HepG2 (cell line): ENCODE data around the gene RGS19. TPM values are rescaled to one million over a fixed set of nuclear protein-coding genes. Genes with fewer than 3 reads are reported as not detected.
A peak's percentile ranks its signal among the peaks of the same experiment; 100 is the strongest.

Experiments
- AKNA ChIP-seq: sonication (generic); formaldehyde crosslinking; IDR thresholded peaks from 2 replicates; pipeline ENCODE4 v1.4.0; 2020; ENCODE audit warnings: missing genetic modification reagents, borderline replicate concordance
- ATF1 ChIP-seq: IDR thresholded peaks from 2 replicates; pipeline ENCODE4 v1.6.1; 2016; ENCODE audit warnings: mild to moderate bottlenecking, control low read depth
- ATM ChIP-seq: fragments of 450-650 bp; IDR thresholded peaks from 2 replicates; pipeline ENCODE4 v1.7.1; 2017; ENCODE audit warnings: mild to moderate bottlenecking, borderline replicate concordance
- FIP1L1 ChIP-seq: fragments of 200-400 bp; formaldehyde crosslinking; IDR thresholded peaks from 2 replicates; pipeline ENCODE4 v1.6.1; 2018; ENCODE audit warnings: low read depth, mild to moderate bottlenecking, low read length, moderate library complexity, borderline replicate concordance; ENCODE audit not compliant: insufficient read depth
- NONO ChIP-seq, 2 experiments: fragments of 450-650 bp in 1 of 2; sonication (generic) in 1 of 2; formaldehyde crosslinking in 1 of 2; IDR thresholded peaks in 1 of 2; conservative IDR thresholded peaks in 1 of 2; 2 replicates each; pipeline versions ENCODE4 v1.6.1 to v1.8.0; 2017 to 2022; ENCODE audit warnings: mild to moderate bottlenecking in 1 of 2, missing genetic modification reagents in 1 of 2, moderate library complexity in 1 of 2
- PAWR ChIP-seq: sonication (generic); formaldehyde crosslinking; IDR thresholded peaks from 2 replicates; pipeline ENCODE4 v1.4.0; 2020; ENCODE audit warnings: missing genetic modification reagents, mild to moderate bottlenecking, borderline replicate concordance
- SATB2 ChIP-seq: sonication (generic); formaldehyde crosslinking; IDR thresholded peaks from 2 replicates; pipeline ENCODE4 v1.5.0; 2020; ENCODE audit warnings: missing genetic modification reagents
- SMAD9 ChIP-seq: sonication (generic); formaldehyde crosslinking; IDR thresholded peaks from 2 replicates; pipeline ENCODE4 v1.5.1; 2020; ENCODE audit warnings: mild to moderate bottlenecking, missing genetic modification reagents
- SMARCC2 ChIP-seq: fragments of 450-650 bp; IDR thresholded peaks from 2 replicates; pipeline ENCODE4 v1.6.1; 2017; ENCODE audit warnings: antibody characterized with exemption, mild to moderate bottlenecking
- SPEN ChIP-seq: sonication (generic); formaldehyde crosslinking; IDR thresholded peaks from 2 replicates; pipeline ENCODE4 v1.5.1; 2020; ENCODE audit warnings: low read depth, mild to moderate bottlenecking, missing genetic modification reagents
- SRSF9 ChIP-seq: fragments of 200-400 bp; formaldehyde crosslinking; IDR thresholded peaks from 2 replicates; pipeline ENCODE4 v1.6.1; 2018; ENCODE audit warnings: borderline replicate concordance, mild to moderate bottlenecking, low read depth, low read length; ENCODE audit not compliant: insufficient read depth, poor library complexity, severe bottlenecking
- ZBTB2 ChIP-seq: sonication (generic); formaldehyde crosslinking; IDR thresholded peaks from 2 replicates; pipeline ENCODE4 v1.8.0; 2022; ENCODE audit warnings: low read depth, missing genetic modification reagents
- ZBTB37 ChIP-seq: sonication (generic); formaldehyde crosslinking; IDR thresholded peaks from 2 replicates; pipeline ENCODE4 v1.4.0; 2020; ENCODE audit warnings: mild to moderate bottlenecking, missing genetic modification reagents
- ZNF350 ChIP-seq: sonication (generic); formaldehyde crosslinking; IDR thresholded peaks from 2 replicates; pipeline ENCODE4 v1.4.0; 2020; ENCODE audit warnings: mild to moderate bottlenecking, low read depth, missing genetic modification reagents, borderline replicate concordance
- ZNF362 ChIP-seq: sonication (generic); formaldehyde crosslinking; IDR thresholded peaks from 2 replicates; pipeline ENCODE4 v1.4.0; 2020; ENCODE audit warnings: missing genetic modification reagents, mild to moderate bottlenecking, borderline replicate concordance
- ZNF629 ChIP-seq: sonication (generic); formaldehyde crosslinking; conservative IDR thresholded peaks from 2 replicates; pipeline ENCODE4 v1.5.0; 2020; ENCODE audit warnings: missing genetic modification reagents
- ZNF891 ChIP-seq: sonication (generic); formaldehyde crosslinking; IDR thresholded peaks from 2 replicates; pipeline ENCODE4 v1.5.0; 2020; ENCODE audit warnings: mild to moderate bottlenecking, missing genetic modification reagents
- ZSCAN22 ChIP-seq: sonication (generic); formaldehyde crosslinking; IDR thresholded peaks from 2 replicates; pipeline ENCODE4 v1.4.0; 2020; ENCODE audit warnings: mild to moderate bottlenecking, missing genetic modification reagents
- polyA plus RNA-seq, 8 experiments: library from polyadenylated mRNA; depleted of rRNA in 3 of 8; stranded (reverse) in 7 of 8; unstranded in 1 of 8; fragments of >200 nt; fragmentation: Illumina TruSeq in 4 of 8; extraction: Trizol in 4 of 8; gene quantifications; 2 replicates each; pipeline versions ENCODE4 v1.2.1 to v1.2.3, GENCODE V29; 2011 to 2016; ENCODE audit warnings: low read depth in 4 of 8, missing spikeins in 1 of 8, mixed read lengths in 1 of 8; ENCODE audit not compliant: insufficient read depth in 1 of 8
- total RNA-seq, 5 experiments: library from RNA; depleted of rRNA; stranded (reverse); fragments of >200 nt; fragmentation: Illumina TruSeq; extraction: Trizol; gene quantifications; 2 replicates each; pipeline ENCODE4 v1.2.3, GENCODE V29; 2016; ENCODE audit warnings: low read depth in 1 of 5

Gene RGS19
- total and polyA plus RNA-seq, 2 of the 13 experiments (the other 11 are each of a cell fraction or from before 2014, with no cell fraction given) = 10.7 to 11.9 TPM

DNA sequence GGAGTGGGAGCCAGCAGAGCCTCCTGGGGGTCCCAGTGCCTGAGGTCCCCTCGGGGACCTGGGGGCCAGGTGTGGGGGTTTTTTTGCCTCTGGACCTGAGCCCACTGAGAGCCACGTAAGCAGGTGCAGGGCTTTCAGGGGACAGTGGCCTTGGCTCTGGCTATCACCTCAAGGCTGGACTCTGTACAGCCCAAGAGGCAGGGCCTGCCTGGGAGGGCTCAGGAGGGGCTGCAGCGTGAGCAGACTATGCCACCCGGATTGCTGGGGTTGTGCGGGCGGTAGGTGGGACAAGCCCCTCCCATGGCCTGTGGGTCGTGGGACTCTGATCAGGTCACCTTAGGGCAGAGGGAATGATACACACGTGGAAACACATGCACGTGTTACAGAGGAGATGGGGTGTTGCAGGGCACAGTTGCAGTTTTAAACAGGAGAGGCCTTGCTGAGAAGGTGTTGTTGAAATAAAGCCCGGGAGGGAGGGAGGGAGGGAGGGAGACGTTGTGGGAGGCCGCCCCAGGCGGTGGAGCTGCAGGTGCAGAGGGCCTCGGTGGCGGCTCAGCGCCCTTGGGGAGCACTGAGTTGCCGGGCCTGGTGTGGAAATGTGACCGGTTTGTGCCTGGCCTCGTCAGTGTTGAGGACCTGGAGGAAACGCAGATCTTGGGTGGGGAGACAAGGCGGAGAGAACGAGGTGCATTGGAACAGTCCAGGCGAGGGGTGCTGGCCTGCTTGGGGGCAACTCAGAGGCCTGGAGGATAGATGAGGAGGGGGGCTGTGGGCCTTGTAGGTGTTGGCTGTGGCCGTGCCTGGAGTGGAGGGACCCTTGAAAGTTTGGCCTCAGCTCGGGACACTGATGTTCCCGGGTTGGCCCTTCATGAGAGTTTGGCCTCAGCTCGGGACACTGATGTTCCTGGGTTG lies 14.0 kb downstream of the RGS19 start (continued):
- 0 out of 2 replicates have a peak, but pooled peaks have one; percentile 54 for TF ChIP-seq PAWR
- TF ChIP-seq ATM = no peak
- TF ChIP-seq ZNF362 (CRISPR knock-in tag) = 0 out of 2 replicates have a peak, but pooled peaks have one; percentile 38
- TF ChIP-seq ZBTB2 (CRISPR knock-in tag) = 0 out of 2 replicates have a peak, but pooled peaks have one; percentile 52
- TF ChIP-seq ATF1 (CRISPR knock-in tag) = no peak
- no peak for TF ChIP-seq FIP1L1
- TF ChIP-seq ZNF629 (CRISPR knock-in tag) = no peak; the same call in 1 of the 2 replicates
- no peak for TF ChIP-seq AKNA (CRISPR knock-in tag)
- peak; percentile 60; the same call in 1 of the 2 replicates for TF ChIP-seq ZNF350 (CRISPR knock-in tag)
- no peak for TF ChIP-seq SATB2 (CRISPR knock-in tag)
- TF ChIP-seq SPEN (CRISPR knock-in tag) = peak; percentile 57
- no peak for TF ChIP-seq SMARCC2
- TF ChIP-seq NONO (IDR thresholded peaks at IDR 0.05) = no peak
- TF ChIP-seq NONO (CRISPR knock-in tag; conservative IDR thresholded peaks at IDR 0.05) = peak; percentile 99
- TF ChIP-seq SMAD9 (CRISPR knock-in tag) = no peak
- TF ChIP-seq ZNF891 (CRISPR knock-in tag) = peak; percentile 58
- no peak for TF ChIP-seq ZSCAN22 (CRISPR knock-in tag)
- no peak for TF ChIP-seq SRSF9
- 0 out of 2 replicates have a peak, but pooled peaks have one; percentile 42 for TF ChIP-seq ZBTB37
